ENCODE results near the gene OR2T34. TPM values are rescaled to one million over a fixed set of nuclear protein-coding genes. Genes with fewer than 3 reads are reported as not detected.
A peak's percentile ranks its signal among the peaks of the same experiment; 100 is the strongest.

OR2T34 gene
- total and polyA plus RNA-seq, 2 of the 4 experiments (the other 2 are of a cell fraction) = not detected

GRCh38 chr1:248622570-248623001 lies 48.0 kb upstream of the OR2T34 start:
- Histone ChIP-seq H4K91ac (ENCODE audit: insufficient read depth, low read depth, low read length) (no peak overlapping the region), H4K8ac (ENCODE audit: low read depth in 2 of 2, low read length in 2 of 2) (no peak overlapping the region), H3K27me3 (ENCODE audit: control insufficient read depth, insufficient read depth, low read length) (no peaks in the 10 kb centered on the region), H4K20me1 (ENCODE audit: insufficient read depth, low read length) (no peaks in the 10 kb centered on the region), H3K27ac (ENCODE audit: insufficient read depth, low read length) (no peak overlapping the region), H3K56ac (ENCODE audit: extremely low read depth, insufficient read depth, low read length) (no peak overlapping the region), H2BK120ac (ENCODE audit: low read depth, low read length) (no peak overlapping the region), H3K14ac (replicated peaks; ENCODE audit: low read depth, low read length) (no peak overlapping the region), H2BK5ac (ENCODE audit: low read depth, low read length, poor library complexity, severe bottlenecking) (no peak overlapping the region), H3K4me1 (ENCODE audit: control insufficient read depth, insufficient read depth, low read length) (no peaks in the 10 kb centered on the region), H3K9me3 (ENCODE audit: control insufficient read depth, insufficient read depth, low read length) (no peaks in the 10 kb centered on the region), H3K36me3 (ENCODE audit: control insufficient read depth, insufficient read depth, low read length) (no peaks in the 10 kb centered on the region), H3K79me1 (ENCODE audit: low read depth in 1 of 2, low read length in 2 of 2) (no peaks in the 10 kb centered on the region), H2AFZ (replicated peaks; ENCODE audit: low read length, poor library complexity) (no peak overlapping the region), H3K4me3 (ENCODE audit: insufficient read depth, low read depth, low read length) (no peak overlapping the region), H3K18ac (ENCODE audit: low read depth, low read length) (no peak overlapping the region), H3K4me2 (ENCODE audit: low read depth, low read length) (no peak overlapping the region), H2AK5ac (ENCODE audit: low read depth, low read length) (no peak overlapping the region), H2BK20ac (ENCODE audit: low read depth, low read length) (no peak overlapping the region), H3K23ac (ENCODE audit: low read depth, low read length) (no peak overlapping the region), H2BK15ac (ENCODE audit: low read depth, low read length) (no peak overlapping the region), H3K4ac (ENCODE audit: low read depth, low read length) (no peak overlapping the region), H2AK9ac (replicated peaks; ENCODE audit: low read depth, low read length, poor library complexity) (no peak overlapping the region), H3K9me1 (ENCODE audit: insufficient read depth, low read length) (no peaks in the 10 kb centered on the region), H3K9ac (ENCODE audit: low read depth, low read length) (no peak overlapping the region), H4K5ac (ENCODE audit: low read depth, low read length) (no peak overlapping the region)
- intact Hi-C loops (cut with micrococcal nuclease) (no loop called here), in situ Hi-C loops (cut with MboI; ENCODE audit: low sequenced_read_pairs) (no loop called here), dilution Hi-C loops (cut with HindIII; ENCODE audit: low sequenced_read_pairs, unreplicated experiment) (no loop called here)
- TF ChIP-seq CEBPB (IDR thresholded peaks at IDR 0.05; ENCODE audit: low read depth, low read length) (no peak), CTCF (conservative IDR thresholded peaks at IDR 0.05; ENCODE audit: low read depth, low read length) (0 out of 2 replicates have a peak, but pooled peaks have one; percentile 14), SMC3 (IDR thresholded peaks at IDR 0.05; ENCODE audit: low read depth, low read length) (peak; percentile 25; the same call in 1 of the 2 replicates), RAD21 (IDR thresholded peaks at IDR 0.05; ENCODE audit: low read length) (peak; percentile 27; the same call in 1 of the 2 replicates), NFE2L2 (IDR thresholded peaks at IDR 0.05; ENCODE audit: low read depth, low read length) (no peak), RFX5 (IDR thresholded peaks at IDR 0.05; ENCODE audit: low read depth, low read length) (no peak)
- ChIA-PET CTCF (no interaction called here), POLR2A (ENCODE audit: unreplicated experiment) (no interaction called here)
- DNase-seq (peak; percentile 0), ATAC-seq (ENCODE audit: low read depth) (no peak)
- no CpG with 5 or more reads among the region's 4 CpGs for WGBS, 2 experiments (ENCODE audit: extremely low coverage in 2 of 2, insufficient read length in 1 of 2)
- no TSS peak for BruUV-seq (replicated peaks)
